ENCODE results near the gene ZNF850. TPM values are rescaled to one million over a fixed set of nuclear protein-coding genes. Genes with fewer than 3 reads are reported as not detected.

ZNF850 gene
- total and polyA plus RNA-seq, 9 of the 15 experiments (the other 6 are each of a cell fraction or from before 2014, with no cell fraction given): 1.2 to 13.0 (median 5.9) TPM

DNA sequence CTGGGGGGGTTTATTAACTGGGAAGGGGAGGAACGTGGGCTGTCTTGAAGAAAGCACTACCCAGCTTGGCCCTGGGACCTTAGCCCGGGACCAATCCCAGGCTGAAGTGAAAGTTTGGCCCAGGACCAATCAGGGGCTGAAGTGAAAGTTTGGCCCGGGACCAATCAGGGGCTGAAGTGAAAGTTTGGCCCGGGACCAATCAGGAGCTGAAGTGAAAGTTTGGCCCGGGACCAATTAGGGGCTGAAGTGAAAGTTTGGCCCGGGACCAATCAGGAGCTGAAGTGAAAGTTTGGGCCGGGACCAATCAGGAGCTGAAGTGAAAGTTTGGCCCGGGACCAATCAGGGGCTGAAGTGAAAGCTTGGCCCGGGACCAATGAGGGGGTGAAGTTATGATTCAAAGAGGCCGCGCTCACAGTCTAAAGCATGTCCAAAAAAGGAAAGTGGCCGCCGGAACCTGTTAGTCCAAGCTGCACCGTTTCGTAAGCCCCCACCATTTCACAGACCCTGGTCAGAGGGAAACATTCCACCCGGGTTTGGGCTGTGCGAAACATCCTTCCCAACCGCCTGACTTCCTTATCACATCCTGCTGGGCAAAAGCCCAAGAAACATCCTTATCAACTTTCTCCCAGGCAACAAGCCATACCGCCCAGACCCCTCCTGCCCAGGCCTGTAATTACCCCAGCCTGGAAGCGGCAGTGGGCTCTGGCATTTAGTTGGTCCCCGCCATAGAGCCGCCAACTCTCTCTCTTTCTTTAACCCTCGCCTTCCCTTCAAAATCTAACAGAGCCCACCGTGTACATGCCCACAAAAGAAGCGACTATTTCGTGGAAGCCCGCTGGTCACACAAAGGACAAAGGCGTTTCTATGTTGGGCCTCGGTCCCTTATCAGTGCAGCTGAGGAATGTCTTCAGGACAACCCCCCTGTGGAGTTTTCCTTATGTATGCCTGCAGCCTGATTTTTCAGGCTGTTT is 1.1 kb downstream of the ZNF850 start (continued):
- TF ChIP-seq, protein P1, sequence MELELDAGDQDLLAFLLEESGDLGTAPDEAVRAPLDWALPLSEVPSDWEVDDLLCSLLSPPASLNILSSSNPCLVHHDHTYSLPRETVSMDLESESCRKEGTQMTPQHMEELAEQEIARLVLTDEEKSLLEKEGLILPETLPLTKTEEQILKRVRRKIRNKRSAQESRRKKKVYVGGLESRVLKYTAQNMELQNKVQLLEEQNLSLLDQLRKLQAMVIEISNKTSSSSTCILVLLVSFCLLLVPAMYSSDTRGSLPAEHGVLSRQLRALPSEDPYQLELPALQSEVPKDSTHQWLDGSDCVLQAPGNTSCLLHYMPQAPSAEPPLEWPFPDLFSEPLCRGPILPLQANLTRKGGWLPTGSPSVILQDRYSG (tag; conservative IDR thresholded peaks at IDR 0.05; ENCODE audit: low read depth): no peak
- TF ChIP-seq, protein P2, sequence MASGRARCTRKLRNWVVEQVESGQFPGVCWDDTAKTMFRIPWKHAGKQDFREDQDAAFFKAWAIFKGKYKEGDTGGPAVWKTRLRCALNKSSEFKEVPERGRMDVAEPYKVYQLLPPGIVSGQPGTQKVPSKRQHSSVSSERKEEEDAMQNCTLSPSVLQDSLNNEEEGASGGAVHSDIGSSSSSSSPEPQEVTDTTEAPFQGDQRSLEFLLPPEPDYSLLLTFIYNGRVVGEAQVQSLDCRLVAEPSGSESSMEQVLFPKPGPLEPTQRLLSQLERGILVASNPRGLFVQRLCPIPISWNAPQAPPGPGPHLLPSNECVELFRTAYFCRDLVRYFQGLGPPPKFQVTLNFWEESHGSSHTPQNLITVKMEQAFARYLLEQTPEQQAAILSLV (tag; IDR thresholded peaks at IDR 0.05): no peak
- TF ChIP-seq CHD4 (IDR thresholded peaks at IDR 0.05; ENCODE audit: insufficient read depth, insufficient replicate concordance, low read depth, low read length, poor library complexity, severe bottlenecking) (no peak), ELF1 (tag; IDR thresholded peaks at IDR 0.05) (no peak), ZC3H8 (IDR thresholded peaks at IDR 0.05) (no peak), RBM25 (IDR thresholded peaks at IDR 0.05; ENCODE audit: low read depth, low read length, severe bottlenecking) (peak; percentile 61), ZNF551 (CRISPR knock-in tag; IDR thresholded peaks at IDR 0.05) (no peak), STAT5B (CRISPR knock-in tag; IDR thresholded peaks at IDR 0.05) (no peak), ZNF511 (CRISPR knock-in tag; IDR thresholded peaks at IDR 0.05) (no peak), NR0B1 (IDR thresholded peaks at IDR 0.05; ENCODE audit: partially characterized antibody) (no peak), RBM17 (IDR thresholded peaks at IDR 0.05; ENCODE audit: borderline replicate concordance, low read depth, low read length) (no peak), ELF2 (CRISPR knock-in tag; IDR thresholded peaks at IDR 0.05) (no peak), CBFA2T3 (IDR thresholded peaks at IDR 0.05) (peak; percentile 58), ZNF282 (CRISPR knock-in tag; IDR thresholded peaks at IDR 0.05) (no peak), ZNF124 (CRISPR knock-in tag; IDR thresholded peaks at IDR 0.05) (no peak), NR2C1 (IDR thresholded peaks at IDR 0.05) (no peak), NR2C1 (tag; IDR thresholded peaks at IDR 0.05) (0 out of 2 replicates have a peak, but pooled peaks have one; percentile 19)
- TF ChIP-seq, protein P3, sequence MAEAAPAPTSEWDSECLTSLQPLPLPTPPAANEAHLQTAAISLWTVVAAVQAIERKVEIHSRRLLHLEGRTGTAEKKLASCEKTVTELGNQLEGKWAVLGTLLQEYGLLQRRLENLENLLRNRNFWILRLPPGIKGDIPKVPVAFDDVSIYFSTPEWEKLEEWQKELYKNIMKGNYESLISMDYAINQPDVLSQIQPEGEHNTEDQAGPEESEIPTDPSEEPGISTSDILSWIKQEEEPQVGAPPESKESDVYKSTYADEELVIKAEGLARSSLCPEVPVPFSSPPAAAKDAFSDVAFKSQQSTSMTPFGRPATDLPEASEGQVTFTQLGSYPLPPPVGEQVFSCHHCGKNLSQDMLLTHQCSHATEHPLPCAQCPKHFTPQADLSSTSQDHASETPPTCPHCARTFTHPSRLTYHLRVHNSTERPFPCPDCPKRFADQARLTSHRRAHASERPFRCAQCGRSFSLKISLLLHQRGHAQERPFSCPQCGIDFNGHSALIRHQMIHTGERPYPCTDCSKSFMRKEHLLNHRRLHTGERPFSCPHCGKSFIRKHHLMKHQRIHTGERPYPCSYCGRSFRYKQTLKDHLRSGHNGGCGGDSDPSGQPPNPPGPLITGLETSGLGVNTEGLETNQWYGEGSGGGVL (CRISPR knock-in tag; IDR thresholded peaks at IDR 0.05): no peak
- TF ChIP-seq, protein P4, sequence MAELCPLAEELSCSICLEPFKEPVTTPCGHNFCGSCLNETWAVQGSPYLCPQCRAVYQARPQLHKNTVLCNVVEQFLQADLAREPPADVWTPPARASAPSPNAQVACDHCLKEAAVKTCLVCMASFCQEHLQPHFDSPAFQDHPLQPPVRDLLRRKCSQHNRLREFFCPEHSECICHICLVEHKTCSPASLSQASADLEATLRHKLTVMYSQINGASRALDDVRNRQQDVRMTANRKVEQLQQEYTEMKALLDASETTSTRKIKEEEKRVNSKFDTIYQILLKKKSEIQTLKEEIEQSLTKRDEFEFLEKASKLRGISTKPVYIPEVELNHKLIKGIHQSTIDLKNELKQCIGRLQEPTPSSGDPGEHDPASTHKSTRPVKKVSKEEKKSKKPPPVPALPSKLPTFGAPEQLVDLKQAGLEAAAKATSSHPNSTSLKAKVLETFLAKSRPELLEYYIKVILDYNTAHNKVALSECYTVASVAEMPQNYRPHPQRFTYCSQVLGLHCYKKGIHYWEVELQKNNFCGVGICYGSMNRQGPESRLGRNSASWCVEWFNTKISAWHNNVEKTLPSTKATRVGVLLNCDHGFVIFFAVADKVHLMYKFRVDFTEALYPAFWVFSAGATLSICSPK (IDR thresholded peaks at IDR 0.05; ENCODE audit: borderline replicate concordance): no peak

Measured in K562 (cell line).